A549 (cell line): ENCODE results near the gene AKAP11.

Source experiments
- BHLHE40 ChIP-seq: IDR thresholded peaks from 2 replicates; pipeline ENCODE4 v1.6.1; 2012; ENCODE audit warnings: low read depth, low read length, inconsistent platforms
- CBX8 ChIP-seq: fragments of 200-600 bp; sonication (generic); IDR thresholded peaks from 2 replicates; pipeline ENCODE4 v1.6.1; 2016
- CTCF ChIP-seq: fragments of >200 bp; sonication (Bioruptor Twin); formaldehyde crosslinking; IDR thresholded peaks from 3 replicates; pipeline ENCODE4 v1.5.1; 2016
- FOXS1 ChIP-seq: fragments of 250-450 bp; sonication (Bioruptor Pico); IDR thresholded peaks from 2 replicates; pipeline ENCODE4 v1.5.0; 2020; ENCODE audit warnings: mild to moderate bottlenecking, moderate library complexity
- MAX ChIP-seq: IDR thresholded peaks from 2 replicates; pipeline ENCODE4 v1.6.1; 2012
- POLR2A ChIP-seq: IDR thresholded peaks from 2 replicates; pipeline ENCODE4 v1.6.1; 2012; ENCODE audit warnings: mild to moderate bottlenecking, low read length
- RAD21 ChIP-seq, 2 experiments: fragments of >200 bp in 1 of 2; sonication (Bioruptor Twin) in 1 of 2; formaldehyde crosslinking in 1 of 2; IDR thresholded peaks in 1 of 2; conservative IDR thresholded peaks in 1 of 2; 2 replicates in 1 of 2; 3 replicates in 1 of 2; pipeline ENCODE4 v1.6.1; 2012 to 2018; ENCODE audit warnings: inconsistent platforms in 1 of 2
- REST ChIP-seq: fragments of 200-600 bp; sonication (generic); IDR thresholded peaks from 2 replicates; pipeline ENCODE4 v1.6.1; 2016; ENCODE audit warnings: antibody characterized with exemption, mild to moderate bottlenecking, moderate library complexity
- RFX5 ChIP-seq: fragments of 450-650 bp; IDR thresholded peaks from 2 replicates; pipeline ENCODE4 v1.7.1; 2014; ENCODE audit warnings: antibody characterized with exemption, mild to moderate bottlenecking, moderate library complexity
- SREBF2 ChIP-seq: fragments of 450-650 bp; IDR thresholded peaks from 2 replicates; pipeline ENCODE4 v1.6.1; 2014; ENCODE audit warnings: mild to moderate bottlenecking, moderate library complexity
- TP53 ChIP-seq: fragments of 250-450 bp; sonication (Bioruptor Pico); IDR thresholded peaks from 2 replicates; pipeline ENCODE4 v1.5.0; 2021; ENCODE audit warnings: mild to moderate bottlenecking, moderate library complexity
- ZNF302 ChIP-seq: fragments of 250-450 bp; sonication (Bioruptor Pico); IDR thresholded peaks from 2 replicates; pipeline ENCODE4 v1.9.0; 2021; ENCODE audit warnings: inconsistent platforms, mild to moderate bottlenecking, moderate library complexity

GRCh38 chr13:42246541-42246940 is 25.4 kb upstream of the AKAP11 start:
- no peak for TF ChIP-seq TP53
- TF ChIP-seq CTCF: no peak
- TF ChIP-seq SREBF2: no peak
- TF ChIP-seq MAX: no peak
- TF ChIP-seq RAD21 (conservative IDR thresholded peaks at IDR 0.05 in 1 of 2, IDR thresholded peaks at IDR 0.05 in 1 of 2): no peak
- TF ChIP-seq POLR2A: no peak
- TF ChIP-seq ZNF302 (CRISPR knock-in tag): no peak
- TF ChIP-seq FOXS1 (CRISPR knock-in tag): no peak
- no peak for TF ChIP-seq REST
- no peak for TF ChIP-seq BHLHE40
- no peak for TF ChIP-seq RFX5
- TF ChIP-seq CBX8: no peak
